Activated CD8-positive, alpha-beta memory T cell treated with anti-CD3 and anti-CD28 coated beads for 4 hours (primary cell): ENCODE results near the gene TTLL3.
"Not testable (repeated sequence)": the region's sequence is repeated elsewhere in the genome, so short reads cannot be mapped to it uniquely, and the experiment has no call there.

Source experiments
- DNase-seq, 2 donors: peaks; one replicate each; pipeline ENCODE4 v3.0.0-alpha.2; 2020; ENCODE audit warnings: low read depth in 2 of 2

TTLL3 gene, protein sequence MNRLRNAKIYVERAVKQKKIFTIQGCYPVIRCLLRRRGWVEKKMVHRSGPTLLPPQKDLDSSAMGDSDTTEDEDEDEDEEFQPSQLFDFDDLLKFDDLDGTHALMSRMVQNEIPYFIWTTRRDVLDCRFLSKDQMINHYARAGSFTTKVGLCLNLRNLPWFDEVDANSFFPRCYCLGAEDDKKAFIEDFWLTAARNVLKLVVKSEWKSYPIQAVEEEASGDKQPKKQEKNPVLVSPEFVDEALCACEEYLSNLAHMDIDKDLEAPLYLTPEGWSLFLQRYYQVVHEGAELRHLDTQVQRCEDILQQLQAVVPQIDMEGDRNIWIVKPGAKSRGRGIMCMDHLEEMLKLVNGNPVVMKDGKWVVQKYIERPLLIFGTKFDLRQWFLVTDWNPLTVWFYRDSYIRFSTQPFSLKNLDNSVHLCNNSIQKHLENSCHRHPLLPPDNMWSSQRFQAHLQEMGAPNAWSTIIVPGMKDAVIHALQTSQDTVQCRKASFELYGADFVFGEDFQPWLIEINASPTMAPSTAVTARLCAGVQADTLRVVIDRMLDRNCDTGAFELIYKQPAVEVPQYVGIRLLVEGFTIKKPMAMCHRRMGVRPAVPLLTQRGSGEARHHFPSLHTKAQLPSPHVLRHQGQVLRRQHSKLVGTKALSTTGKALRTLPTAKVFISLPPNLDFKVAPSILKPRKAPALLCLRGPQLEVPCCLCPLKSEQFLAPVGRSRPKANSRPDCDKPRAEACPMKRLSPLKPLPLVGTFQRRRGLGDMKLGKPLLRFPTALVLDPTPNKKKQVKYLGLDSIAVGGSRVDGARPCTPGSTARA

DNA sequence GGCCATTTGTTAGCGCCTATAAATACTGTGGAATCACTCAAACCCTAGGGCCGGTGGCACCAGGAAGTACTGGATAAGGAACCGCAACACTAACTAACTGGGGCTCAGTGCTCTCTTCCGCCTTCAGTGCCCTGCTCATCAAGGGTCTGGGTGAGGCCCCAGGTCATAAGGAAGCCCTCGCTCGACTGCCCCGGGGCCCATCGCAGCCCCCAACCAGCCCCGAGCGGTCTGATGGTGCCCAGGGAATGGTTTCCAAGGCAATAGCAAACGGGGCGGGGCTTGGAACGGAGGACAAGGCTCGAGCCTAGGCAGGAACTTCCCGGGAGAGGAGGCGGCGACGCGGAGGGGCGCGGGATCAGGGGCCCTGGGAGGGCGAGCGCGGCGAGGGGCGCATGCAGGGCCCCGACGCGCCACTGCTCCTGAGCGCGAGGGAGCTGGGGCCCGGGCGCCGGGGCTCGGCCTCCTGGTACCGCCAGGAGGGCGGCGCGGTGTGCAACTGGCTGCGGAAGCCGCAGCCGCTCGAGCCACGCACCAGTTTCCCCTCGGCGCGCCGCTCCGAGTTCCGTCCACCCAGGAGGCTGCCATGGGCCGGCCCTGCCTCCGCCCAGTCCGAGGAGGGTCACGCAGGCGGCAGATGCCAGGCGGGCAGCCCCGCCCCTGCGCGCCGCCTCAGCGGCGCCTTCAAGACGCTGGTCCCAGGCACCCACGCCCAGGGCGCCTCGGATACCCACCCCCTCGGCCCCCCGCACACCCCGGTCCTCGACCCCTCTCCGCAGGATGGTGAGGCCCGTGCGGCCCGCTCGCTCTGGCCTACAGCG is at the start of gene TTLL3:
TTLL3 (plus strand) TSS at position 648 of the 818 bp plus-strand sequence. CDS start 400 bp downstream, outside the sequence.
- DNase-seq: no peak

DNA sequence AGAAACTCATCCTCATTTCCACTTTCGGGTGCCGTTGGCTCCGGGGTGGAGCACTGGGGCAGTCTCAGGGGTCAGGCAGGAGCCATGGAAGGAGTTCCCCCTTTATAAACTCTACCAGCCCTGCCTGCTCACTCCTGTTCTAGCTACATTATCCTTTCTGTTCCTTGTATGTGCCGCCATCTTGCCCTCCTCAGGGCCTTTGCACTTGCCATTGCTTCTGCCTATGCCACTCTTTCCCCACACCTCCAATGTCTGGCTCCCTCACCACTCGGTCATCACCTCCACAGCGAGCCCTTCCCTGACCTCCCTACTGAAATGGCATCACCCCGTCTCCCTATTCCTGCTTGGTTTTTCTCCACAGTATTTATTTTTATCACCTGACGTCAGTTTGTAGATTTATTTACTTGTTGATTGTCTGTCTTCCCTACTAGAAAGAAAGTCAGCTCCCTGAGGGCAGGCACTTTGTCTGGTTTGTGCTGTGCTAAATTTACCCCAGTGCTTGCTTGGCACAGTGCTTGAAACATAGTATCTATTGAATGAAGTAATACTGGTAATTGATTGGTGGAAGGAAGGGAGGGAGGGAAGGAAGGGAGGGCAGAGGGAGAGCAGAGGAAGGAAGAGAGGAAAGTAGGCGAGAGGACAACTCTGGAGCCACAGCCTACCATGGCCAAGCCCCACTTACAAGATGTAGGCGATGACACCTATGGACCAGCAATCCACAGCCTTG is 49.1 kb upstream of the TTLL3 start:
- no peak for DNase-seq

DNA sequence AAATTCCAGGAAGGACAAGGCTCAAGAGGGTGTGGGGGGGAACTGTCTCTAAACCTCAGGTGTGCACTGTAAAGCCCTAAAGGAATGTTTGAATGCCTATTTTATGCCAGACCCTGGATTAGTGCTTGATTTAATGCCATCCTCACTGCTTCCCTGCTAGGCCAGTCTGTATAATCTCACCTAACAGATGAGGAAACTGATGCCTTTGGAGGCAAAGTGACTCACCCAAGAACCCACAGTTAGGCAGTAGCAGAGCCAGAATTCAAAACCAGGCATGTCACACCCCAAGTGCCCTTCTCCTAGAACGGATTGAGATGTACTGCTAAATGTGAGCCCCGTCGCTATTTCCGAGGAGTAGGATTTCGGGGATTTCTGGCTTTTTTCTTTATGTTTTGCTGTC is 48.1 kb upstream of the TTLL3 start:
- DNase-seq: no peak

DNA sequence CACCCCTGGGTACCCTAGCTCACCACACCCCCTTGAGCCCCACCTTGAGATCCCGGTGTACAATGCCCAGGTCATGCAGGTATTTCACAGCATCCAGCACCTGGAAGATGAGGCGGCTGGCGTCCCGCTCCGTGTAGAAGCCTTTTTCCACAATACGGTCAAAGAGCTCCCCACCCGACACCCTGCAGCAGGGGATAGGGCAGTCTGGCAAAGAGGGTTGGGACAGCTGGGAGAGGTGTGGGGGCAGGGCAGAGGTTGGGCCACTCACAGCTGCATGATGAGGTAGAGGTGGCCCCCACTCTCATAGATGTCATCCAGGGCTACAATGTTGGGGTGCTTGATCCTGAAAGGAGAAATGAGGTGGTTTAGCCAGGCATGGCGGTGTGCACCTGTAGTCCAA is 47.2 kb upstream of the TTLL3 start:
- no peak for DNase-seq

DNA sequence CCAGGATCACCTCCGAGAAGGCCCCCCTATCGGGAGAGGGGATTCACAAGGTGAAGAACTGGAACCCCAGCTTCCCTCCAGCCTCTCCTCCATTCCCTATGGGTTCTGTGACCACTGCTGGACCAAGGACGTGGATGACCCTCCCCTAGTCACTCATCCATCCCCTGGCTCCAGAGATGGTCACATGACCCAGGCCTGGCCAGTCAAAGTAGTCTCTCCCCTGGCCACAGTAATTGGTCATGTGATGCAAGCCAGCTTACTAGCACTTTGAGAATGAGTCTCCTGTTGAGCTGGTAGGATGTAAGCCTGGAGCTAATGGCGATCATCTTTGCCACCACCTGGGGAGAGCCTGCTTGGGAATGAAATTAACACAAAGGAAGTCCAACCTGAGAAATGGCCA is 44.2 kb upstream of the TTLL3 start:
- no peak for DNase-seq

DNA sequence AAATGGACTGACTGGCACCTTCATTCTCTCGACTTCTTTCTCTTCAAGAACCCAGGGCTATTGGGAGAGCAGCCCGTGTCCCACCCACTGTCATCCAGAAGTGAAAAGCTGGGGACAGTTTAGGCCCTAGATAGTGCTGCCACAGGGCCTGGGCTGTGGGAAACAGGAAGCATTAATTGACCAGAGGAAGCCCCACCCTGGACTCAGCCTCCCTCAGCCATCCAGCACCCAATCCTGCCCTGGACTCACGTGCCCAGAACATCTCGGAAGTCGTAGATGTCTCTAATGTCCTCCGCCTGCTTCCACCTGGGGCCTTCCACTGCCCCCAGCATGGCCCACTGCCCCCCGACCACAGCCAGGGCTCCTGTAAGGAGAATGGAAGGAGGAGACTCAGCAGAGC is 42.6 kb upstream of the TTLL3 start:
- no peak for DNase-seq

DNA sequence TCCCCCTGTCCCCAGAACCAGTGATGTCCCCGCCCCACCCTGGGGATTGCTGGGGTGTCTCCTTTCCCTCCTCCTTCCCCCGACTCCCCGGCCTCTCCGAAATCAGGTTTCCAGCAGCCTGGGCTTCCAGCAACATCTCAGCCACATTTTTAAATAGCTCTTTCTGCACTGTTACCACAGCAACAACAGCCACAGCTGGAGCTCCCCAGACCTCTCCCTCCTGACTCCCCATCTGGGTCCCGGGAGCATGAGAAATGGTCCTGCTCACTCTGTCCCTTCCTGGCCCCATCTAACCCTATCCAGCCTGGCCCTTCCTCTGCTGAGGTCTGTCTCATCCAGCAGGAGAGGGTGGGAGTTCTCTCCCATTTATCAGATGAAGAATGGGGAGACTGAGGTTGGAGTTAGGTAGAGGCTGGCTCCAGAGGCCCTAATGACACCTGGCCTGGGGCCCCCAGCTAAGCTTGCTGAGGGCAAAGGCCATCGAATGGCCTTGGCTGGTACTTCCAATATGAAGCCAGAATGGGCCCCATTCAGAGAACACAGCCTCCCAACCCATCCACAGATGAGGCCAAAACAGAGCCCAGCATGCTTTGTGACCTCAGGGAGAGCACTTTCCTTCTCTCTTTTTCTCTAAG is 41.8 kb upstream of the TTLL3 start:
- DNase-seq: no peak

DNA sequence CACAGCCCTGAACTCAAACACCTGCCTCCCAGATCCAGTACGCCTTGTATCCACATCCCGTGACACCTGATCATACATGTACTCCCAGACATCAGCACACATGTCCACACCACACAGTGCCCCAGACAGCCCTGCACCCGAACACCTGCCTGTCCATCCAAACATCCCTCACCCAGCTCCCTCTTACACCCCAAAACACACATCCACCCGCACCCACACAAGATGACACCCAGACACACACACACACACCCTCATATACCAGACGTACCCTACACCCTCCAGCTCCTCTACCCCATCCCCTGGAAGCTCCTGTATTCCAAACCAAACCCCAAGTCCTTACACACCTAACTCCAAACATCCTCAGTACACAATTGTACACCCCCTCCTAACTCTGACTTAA is 41.0 kb upstream of the TTLL3 start:
- no peak for DNase-seq

DNA sequence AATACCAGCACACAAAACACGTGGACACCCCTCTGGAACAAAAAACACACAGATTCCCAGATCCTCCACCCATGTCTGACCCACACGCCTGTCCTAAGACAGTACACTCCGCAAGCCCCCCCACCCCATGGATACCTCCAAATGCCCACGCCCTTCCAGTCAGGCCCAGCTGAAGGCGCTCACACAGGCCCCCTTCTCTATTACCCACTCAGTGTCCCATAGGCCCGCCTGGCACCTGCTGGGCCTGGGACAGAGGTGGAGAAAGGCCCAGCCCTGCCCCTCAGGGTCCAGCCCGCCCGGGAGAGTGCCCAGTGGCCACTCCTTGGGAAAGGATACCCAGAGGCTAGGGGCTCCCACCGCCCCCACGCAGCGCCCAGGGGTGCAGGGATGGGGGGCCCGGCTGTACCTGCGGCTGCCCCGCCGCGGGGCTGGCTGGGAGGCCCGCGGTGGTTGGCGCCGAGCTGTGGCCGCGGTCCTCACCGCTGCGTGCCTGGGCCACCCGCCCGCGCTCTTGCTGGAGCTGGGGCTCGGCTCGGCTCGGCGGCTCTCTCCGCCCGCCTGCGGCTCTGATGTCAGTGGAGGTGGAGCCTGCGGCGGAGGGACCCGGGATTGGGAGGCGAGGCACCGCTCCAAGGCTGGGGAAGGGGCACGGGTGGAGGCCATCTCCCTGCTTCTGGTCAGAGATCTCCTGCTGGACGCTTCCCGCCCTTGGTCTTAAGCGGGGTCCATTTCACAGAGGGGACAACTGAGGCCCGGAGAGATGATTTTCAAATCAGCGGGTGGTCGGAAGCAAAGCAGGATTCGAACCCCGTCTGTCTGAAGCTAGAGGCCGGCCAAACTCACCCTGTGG is 40.4 kb upstream of the TTLL3 start, which contains the start of gene CAMK1:
CAMK1 (minus strand) TSS at position 522 of the 850 bp plus-strand sequence. CDS start 2,198 bp downstream, outside the sequence.
- DNase-seq: no peak

DNA sequence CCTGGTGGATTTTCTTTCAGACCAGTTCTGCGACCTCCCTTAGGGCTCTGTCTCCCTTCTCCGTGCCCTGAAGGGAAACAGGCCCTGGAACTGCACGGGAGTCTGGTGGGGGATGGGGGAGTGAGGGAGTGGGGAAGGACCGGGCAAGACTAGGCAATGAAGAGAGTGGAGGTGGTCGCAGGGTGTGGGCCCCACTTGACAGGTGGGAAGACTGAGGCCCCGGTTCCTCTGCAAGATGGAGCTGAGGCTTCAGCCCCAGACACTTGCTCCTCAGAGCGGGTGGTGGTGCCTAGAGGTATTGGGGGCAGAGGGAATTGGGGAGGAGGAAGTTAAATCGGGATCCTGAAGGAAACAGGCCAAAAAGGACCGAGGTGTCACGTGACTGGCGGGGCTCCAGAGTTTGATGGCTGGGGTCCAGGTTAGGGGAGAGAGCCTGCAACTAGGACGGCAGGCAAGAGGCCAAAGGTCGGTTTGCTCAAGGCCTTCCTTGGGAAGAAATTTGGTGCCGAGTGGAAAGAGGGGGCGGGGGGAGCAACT is 39.7 kb upstream of the TTLL3 start:
- no peak for DNase-seq

DNA sequence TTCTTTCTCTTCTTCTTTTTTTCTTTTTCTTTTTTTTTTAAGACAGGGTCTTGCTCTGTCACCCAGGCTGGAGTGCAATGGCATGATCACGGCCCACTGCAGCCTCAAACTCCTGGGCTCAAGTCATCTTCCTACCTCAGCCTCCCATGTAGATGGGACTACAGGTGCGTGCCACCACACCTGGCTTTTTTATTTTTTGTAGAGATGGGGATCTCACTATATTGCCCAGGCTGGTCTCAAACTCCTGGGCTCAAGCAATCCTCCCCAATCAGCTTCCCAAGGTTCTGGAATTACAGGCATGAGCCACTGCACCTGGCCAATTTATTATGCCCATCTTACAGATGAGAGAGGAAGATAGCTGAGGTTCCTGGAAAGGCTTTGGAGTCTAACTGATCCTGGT is 39.1 kb upstream of the TTLL3 start:
- DNase-seq: not testable (repeated sequence)

DNA sequence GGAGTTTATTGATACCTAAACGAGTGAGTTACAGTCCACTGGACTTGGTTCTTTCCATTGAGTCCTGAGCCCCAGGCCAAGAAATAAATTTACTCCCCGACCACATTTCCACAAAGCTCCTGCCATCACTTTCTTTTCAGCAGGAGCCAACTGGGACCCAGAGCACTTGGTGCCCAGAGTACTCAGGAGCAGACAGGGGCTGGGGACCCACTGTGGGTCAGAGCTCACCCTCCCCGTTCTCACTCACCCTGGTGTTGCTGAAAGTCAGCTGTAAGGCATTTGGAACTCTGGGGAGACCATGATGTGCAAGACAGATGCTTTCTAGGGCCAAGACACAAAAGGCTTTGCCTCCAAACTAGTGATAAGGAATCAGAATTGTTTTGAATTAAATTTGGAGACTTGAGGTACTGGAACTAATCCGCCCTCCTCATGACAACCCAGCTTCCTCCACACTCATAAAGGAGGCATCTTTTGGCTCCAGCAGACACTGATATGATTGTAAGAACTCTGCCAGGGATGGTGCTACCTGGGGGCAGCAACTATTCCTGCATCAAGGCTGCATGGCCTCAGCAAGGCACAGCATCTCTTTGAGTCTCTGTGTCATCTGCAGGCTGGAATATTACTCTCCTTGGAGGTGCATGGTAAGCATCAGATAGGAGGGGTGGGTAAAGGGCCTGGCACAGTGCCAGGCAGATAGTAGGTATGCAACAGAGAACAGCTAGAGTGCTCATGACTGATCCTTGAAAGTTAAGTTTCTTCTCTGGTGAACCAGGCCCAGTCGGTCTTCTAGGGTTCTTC is 33.0 kb upstream of the TTLL3 start:
- DNase-seq: no peak

DNA sequence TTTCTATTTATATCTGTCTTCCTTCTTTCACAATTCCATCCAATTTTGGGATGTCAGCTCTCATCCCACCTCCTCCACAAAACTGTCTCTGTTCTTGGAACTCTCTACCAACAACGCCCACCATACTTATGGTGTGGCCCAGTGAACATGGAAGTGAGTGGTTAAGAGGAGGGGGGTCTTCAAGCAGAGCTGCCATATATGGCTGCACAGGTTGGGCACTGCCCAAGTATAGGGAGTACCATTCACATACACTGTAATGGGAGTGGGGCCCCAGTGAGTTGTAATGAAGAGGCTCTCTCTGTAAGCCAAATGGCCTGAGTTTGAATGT is 32.4 kb upstream of the TTLL3 start:
- no peak for DNase-seq

DNA sequence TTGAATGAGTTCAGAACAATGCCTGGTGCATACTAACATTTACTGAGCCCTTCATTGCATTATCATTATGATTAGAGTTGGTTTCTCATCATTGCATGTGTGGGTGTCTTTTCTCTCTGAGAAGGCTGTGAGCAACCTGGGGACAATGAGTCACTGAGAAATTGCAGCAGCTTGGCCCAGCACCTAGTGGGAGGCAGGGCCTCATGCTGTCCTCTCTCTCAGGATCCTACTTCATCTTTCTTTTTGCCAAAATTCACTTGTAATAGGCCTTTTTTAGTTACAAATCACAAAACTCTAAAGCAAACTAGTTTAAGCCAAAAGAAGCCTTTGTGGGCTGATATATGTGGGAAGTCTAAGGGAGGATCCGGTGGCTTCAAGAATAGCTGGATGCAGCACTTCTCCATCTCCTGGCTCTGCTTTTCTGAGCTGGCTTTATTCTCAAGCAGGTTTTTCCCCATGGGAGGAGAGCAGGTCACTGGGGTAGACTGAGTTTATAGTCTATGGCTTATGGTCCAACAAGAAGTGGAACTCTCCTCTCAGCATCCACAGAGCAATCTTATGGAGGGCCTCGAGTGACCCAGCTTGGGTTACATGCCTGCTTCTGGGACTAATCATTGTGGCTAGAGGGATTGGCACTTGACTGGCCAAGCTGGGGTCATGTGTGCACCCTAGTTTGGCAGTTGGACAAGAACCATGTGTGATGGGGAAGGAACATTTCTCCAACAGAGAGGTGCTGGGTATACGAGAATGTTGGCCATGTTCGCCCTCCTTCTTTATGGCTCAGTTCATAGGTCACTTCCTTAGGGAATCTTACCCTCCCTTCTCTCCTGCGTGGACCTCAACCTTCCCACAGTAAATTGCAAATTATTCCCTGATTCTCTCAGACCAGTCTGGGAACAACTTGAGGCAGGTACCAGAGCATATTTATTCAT is 31.7 kb upstream of the TTLL3 start:
- DNase-seq: peak in 1 of 2 donors; percentile 36

DNA sequence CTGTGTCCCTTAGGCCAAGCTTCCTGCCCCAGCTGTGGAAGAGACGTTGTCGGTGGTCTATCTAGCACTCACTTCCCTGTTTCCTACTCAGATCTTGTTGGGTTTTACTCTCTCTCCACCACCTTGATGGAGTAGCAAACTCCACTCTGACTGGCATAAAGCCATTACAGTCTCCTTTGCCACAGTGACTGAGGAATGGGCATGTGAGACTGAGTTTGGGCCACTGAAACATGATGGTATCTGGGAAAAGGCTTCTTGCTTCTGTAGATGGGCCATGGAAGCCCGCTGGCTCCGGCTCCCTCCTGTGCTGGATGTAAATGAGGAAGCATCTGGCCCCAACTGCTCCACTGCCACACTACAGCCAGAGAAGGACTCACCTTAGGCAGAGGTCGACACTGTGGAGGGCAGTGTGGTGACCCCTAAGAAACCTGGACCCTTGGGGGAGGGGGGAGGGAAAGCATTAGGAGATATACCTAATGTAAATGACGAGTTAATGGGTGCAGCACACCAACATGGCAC is 30.9 kb upstream of the TTLL3 start:
- no peak for DNase-seq

DNA sequence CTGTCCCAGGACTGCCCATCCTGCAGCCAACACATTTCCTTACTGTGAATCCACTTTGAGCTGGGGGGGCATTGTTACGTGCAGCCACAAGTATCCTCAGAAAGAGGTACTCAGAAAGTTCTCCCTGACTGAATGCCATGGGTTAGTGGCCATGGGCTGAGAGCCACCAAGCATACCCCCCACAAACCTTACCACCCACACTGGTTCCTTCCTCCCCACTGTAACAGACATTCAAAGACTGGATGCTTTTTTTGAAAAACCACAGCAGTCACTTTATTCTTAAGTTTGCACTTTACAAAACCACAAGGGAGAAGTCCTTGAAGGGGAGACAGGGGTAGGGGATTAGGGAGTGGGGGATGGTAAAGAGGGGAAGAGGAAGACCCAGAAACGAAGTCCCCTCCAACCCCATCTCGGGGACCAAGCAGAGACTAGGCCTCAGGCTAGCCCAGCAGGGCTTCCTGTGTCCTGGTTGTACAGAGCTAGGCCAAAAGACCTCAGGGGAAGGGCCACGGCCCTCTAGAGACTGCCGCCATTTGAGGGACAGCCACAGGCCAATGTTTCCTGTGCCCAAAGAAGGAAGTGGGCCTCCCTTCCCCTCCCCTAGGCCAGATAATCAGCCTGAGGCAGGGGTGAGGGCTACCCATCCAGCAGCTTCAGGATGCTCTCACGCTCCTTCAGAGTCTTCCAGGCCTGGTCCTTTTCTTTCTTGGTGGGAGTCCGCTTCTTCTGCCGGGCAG is 30.2 kb upstream of the TTLL3 start:
- DNase-seq: no peak

DNA sequence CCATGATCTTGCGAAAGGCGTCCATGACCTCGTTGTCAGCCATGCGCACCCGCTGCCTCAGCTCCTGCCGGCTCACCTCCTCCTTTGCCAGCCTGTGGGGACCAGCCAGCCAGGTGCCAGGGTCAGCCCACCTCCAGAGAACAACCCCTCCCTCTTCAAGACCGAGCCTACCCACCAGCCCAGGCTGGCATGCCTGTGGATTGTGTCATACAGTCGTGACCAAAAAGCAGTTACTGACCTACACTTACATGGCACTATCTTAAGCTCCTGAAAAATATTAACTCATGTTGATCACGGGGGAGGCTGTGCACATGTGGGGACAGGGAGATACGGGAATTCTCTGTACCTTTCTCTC is 29.6 kb upstream of the TTLL3 start:
- no peak for DNase-seq
